ENCODE data around the gene LHFPL3. TPM values are rescaled to one million over a fixed set of nuclear protein-coding genes. Genes with fewer than 3 reads are reported as not detected.

LHFPL3 gene
- total RNA-seq, 4 donors from 2014 or later: not detected

DNA sequence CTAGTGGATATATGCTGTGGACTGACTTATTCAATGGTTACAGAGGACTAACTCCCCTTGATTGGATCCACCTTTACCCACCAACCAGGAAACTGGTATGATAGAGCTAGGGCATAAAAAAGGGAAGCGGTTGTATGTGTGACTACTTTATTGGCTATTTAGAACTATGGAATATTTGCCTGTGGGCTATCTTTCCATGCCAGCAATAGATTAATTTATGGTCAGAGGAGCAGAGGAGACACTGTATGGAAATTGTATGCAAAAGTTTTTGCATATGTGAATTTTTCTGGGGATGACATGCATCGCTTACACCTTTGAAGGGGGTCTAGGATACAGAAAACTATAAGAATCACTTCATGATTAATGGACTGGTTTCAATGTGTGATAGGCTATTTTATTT, 105.7 kb downstream of the LHFPL3 start:
- TF ChIP-seq, protein P1, sequence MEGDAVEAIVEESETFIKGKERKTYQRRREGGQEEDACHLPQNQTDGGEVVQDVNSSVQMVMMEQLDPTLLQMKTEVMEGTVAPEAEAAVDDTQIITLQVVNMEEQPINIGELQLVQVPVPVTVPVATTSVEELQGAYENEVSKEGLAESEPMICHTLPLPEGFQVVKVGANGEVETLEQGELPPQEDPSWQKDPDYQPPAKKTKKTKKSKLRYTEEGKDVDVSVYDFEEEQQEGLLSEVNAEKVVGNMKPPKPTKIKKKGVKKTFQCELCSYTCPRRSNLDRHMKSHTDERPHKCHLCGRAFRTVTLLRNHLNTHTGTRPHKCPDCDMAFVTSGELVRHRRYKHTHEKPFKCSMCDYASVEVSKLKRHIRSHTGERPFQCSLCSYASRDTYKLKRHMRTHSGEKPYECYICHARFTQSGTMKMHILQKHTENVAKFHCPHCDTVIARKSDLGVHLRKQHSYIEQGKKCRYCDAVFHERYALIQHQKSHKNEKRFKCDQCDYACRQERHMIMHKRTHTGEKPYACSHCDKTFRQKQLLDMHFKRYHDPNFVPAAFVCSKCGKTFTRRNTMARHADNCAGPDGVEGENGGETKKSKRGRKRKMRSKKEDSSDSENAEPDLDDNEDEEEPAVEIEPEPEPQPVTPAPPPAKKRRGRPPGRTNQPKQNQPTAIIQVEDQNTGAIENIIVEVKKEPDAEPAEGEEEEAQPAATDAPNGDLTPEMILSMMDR (IDR thresholded peaks at IDR 0.05; ENCODE audit: low read depth): no peak

DNA sequence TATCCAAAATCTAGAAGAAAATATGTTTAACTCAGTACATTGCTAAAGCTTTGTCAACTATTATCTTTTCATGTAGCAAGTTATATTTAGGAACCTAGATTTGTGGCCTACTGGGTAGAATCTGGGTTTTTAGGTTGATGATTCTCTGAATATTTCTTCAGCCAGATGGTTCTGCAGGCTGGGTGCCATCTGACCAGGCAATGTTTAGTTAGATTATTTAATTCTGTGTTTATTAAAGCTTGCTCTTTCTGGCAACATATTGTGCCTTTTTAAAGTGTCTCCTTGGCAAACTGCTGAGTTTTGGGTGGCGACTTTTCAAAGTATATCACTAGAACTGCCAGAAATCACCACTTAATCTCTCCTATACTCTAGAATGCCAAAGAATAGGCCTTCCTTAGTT, 114.1 kb downstream of the LHFPL3 start:
- TF ChIP-seq, protein P1 (IDR thresholded peaks at IDR 0.05; ENCODE audit: low read depth): no peak

DNA sequence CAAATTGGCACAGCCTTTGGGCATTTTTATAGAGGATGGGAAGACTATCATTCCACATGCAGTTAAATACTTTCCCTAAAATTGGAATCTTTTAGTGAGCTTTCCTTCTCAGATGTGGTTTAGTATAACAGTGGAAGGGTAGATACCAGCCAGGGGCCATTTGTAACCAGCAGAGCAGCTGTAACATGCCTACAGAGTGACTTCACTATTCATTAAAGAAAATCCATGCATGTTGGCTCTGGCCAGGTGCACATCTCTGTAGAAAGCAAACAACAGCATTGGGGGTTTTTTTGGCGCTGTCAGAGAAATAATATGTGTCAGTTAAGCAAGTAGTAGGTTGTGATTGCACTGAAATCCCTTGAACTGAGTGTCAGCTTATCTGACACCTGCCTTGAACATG, 115.6 kb downstream of the LHFPL3 start:
- TF ChIP-seq, protein P1 (IDR thresholded peaks at IDR 0.05; ENCODE audit: low read depth): no peak

DNA sequence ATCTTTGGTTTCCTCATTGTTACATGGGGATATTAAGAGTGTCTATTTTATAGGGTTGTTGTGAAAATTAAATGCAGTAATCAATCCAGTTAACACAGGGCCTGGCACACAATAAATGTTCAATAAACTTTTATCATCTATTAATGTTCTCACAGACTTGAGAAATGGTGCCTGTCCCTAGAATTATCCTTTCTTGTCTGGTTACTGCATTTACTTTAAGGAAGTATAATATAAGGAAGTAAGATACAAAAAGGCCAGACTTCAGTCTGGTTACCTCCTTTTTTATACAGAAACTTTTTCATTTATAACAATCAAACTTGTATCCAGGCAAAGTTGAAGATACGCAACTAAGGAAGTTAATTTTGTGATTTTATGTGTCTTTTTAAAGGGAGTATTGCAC, 117.0 kb downstream of the LHFPL3 start:
- TF ChIP-seq, protein P1 (IDR thresholded peaks at IDR 0.05; ENCODE audit: low read depth): no peak

DNA sequence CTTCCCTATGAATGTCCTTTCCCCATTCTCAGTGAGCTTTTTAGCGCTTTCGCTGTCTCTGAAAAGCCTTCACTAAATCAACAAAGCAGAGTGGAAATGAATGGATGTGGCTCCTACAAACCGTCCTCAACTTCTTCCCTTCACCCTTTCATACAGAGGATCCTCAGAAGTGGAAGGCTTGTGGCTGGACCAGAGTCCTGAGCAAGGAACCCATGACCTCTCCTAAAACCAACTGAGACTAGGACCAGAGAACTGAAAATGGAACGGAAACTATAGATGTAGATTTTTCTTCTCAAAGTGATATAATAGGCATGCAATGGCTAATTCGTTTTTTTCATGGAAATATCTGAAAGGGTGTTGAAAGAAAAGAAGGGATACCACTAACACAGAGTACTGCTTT, 122.5 kb downstream of the LHFPL3 start:
- TF ChIP-seq, protein P1 (IDR thresholded peaks at IDR 0.05; ENCODE audit: low read depth): no peak

DNA sequence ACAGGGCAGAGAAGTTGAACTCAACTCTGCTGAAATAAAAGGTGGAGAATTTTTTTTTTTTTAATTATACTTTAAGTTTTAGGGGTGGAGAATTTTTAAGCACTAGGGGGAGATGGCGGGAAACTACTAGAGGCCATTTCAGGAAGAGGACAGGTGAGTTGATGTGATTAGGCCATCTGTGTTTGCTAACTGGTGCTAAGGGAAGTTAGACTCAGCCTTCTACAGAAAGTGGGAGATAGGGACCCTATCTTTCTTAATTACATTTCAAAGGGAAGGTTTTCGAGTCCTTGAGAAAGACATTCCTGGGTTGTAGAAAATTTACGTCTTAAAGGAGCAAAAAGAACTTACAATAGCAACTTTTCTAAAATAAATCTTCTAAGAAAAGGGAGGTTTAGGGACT, 124.8 kb downstream of the LHFPL3 start:
- TF ChIP-seq, protein P1 (IDR thresholded peaks at IDR 0.05; ENCODE audit: low read depth): no peak

DNA sequence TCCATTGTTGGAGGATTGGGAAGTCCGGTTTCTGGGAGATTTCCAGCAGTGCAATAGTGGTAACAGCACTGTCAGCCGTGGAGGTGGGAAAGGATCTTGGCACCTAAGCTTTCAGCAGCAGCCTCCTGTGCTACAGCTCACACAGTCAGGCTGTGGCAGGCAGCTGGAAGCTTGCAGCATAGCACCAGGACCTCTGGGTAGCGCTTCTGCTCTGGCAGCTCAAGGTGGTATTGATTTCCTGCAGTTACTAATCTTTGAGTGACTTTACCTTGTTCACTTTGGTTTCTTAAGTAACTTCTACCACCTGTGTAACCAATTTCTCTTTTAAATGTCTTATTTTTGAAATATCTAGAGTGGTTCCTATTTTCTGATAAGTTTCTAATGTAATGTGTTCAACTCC, 130.5 kb downstream of the LHFPL3 start:
- TF ChIP-seq, protein P1 (IDR thresholded peaks at IDR 0.05; ENCODE audit: low read depth): no peak

Measured in subcutaneous adipose tissue (tissue), 4 donors.